ENCODE measurements around the gene TTC7B.
"Not testable (repeated sequence)": the region's sequence is repeated elsewhere in the genome, so short reads cannot be mapped to it uniquely, and the experiment has no call there.

The TTC7B gene

DNA sequence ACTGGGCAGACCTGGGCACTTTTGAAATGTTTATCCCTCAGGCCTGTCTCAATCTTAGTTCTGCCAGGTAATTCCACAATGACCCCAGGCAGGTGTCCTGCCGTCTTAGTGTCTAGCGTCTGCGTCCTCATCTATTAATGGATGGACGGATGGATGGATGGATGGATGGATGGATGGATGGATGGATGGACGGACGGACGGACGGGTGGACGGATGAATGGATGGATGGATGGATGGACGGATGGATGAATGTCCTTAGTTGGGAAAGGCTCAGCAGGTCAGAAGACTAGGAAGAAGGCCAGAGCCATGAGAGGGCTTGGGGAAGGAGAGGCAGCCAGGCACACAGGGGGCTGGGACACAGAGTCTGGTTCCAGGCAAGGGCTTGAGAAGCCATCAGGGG is 278.1 kb downstream of the TTC7B start:
- DNase-seq, result no peak

DNA sequence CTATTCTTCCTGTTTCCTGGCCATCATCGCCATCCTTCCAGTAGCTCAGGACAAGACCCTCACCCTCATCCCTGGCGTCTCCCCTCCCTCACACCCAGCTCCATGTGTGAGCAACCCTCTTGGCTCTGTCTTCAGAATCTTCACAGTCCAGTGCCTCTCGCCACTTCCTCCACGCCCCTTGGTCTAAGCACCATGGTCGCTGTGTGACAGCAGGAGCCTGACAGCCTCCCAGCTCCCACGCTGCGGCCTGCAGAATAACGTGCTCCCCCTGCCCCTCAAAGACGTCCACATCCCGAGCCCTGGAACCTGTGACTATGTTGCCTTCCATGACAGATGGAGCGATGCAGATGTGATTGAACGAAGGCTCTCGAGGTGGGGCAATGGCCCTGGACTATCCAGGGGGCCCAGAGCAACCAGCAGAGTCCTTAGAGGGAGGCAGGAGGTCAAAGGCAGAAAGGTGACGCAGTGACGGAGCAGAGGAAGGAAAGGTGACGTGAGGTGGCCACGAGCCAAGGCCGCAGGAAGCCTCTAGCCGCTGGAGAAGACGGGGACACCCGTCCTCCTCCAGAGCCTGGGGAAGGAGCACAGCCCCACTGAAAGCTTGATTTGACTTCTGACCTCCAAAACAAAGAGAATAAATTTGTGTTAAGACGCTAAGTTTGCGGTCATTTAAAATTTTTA is 279.6 kb downstream of the TTC7B start:
- DNase-seq, result peak in 1 of 3 experiments; percentile 31

DNA sequence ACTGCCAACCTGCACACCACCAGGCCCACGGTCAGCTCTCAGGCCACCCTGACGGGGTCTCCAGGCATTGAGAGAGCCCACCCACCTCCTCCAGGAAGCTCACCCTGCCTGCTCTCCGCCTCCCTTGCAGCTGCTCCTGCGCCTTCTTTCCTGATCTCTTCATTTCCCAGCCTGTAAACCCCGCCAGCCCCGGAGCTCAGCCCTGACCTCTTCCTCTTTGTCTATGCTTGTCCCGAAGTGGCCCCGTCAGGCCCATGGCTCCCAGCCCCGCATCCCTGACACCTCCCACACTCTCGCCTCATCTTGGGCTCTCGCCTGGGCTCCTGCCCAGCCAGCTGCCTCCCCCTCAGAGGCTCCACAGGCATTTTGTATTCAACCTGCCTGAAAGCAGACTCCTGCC is 280.1 kb downstream of the TTC7B start:
- no peak for DNase-seq

DNA sequence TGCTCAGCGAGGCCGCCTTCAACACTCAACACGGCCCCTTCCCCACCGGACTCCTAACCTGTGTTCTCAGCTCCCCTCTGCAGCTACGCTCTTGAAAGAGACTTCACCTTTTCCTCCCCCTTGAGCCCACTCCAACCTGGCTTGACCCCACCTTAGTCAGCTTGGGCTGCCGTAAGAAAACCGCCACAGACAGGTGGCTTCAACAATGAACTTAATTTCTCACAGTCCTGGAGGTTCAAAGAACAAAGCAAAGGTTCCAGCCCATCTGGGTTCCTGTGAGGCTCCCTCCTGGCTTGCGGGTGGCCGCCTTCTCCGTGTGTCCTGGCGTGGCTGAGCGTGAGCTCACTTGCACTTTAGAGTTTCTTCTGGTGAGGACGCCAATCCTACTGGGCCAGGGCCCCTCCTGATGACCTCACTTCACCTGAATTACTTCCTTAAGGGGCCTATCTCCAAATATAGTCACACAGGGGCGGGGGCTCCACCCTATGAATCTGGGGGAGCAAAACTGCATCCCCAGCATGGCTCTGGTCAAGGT is 280.6 kb downstream of the TTC7B start:
- peak in 1 of 3 experiments; percentile 16 for DNase-seq

DNA sequence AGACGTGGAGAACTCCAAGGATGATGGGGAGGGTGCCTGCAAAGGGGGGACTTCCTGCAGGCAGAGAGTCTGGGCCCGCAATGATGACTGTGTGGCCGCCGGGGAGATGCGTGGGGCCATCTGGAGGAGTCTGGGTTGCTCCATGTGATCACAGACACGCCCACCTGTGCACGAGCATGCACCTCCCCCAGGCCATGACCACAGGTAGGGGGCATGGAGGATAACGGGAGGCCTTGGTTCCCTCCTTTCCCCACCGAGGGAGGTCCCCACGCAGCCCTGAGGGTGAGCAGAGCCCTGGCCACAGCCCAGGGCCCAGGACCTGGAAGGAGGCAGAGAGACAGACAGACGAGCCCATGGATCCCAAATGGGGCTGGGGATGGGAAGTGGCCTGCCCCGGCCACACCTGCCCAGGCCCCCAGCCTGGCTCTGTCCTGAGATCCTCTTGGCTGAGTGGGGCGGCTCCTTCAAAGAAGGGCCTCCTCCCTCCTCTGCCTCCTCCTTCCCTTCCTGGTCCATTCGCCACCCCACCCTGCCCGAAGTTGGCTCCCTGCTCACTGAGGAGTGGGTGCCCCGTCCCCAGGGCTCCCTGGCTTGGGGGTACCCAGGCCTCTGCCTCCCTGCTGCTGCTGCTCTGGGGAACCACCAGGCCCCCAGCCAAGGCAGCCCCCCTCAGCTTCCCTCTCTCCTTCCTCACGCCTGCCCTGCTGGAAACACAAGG is 281.2 kb downstream of the TTC7B start:
- DNase-seq, result no peak

DNA sequence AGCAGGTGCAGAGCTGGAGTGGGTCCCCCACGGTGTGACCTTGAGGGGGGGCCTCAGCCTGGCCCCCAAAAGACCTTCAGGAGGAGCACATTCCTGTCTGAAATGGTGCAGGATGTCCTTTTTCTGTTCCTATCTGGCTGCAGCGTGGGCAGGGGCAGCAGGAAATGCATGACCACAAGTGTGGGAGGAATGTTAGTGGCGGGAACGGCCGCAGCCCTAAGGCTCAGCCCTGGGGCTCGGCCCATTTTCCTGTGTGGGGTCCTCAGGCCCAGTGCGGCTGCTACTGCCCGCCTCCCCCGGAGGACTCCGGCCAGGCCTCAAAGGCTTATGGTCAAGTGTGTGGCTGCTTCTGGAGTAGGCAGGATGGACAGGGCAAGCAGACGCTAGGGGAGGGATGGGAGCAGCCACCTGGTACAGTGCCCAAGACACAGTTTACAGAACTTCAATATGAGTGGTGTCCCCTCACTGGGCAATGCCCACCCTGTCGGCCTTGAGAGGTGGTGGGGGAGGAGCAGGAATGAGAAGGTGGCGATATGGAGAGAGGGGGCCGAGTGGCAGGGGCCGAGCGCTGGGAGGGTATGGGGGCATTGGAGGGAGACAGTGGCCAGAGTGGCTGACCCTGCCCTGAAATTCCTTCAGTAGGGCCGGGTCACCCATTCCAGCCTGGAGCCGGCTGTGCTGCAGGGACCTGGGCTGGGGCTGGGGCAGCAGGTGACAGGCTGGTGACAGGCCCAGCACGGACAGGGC is 282.0 kb downstream of the TTC7B start:
- no peak for DNase-seq

GRCh38 chr14:90533591-90534021 is 282.6 kb downstream of the TTC7B start:
- DNase-seq, result no peak

GRCh38 chr14:90532826-90533525 is 283.3 kb downstream of the TTC7B start:
- no peak for DNase-seq

GRCh38 chr14:90531497-90531896 is 284.7 kb downstream of the TTC7B start:
- DNase-seq, result no peak

GRCh38 chr14:90530523-90530922 is 285.7 kb downstream of the TTC7B start:
- DNase-seq, result no peak

- no peak for DNase-seq
These were observed 288.3 kb downstream of the TTC7B start for GRCh38 chr14:90527978-90528377.

DNA sequence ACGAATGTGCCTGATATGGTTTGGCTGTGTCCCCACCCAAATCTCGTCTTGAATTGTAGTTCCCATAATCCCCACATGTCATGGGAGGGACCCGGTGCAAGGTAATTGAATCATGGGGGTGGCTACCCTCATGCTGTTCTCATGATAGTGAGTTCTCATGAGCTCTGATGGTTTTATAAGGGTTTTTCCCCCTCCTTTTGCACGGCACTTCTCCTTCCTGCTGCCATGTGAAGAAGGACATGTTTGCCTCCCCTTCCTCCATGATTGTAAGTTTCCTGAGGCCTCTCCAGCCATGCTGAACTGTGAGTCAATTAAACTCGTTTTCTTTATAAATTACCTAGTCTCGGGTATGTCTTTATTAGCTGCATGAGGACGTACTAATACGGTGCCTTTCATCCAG is 289.7 kb downstream of the TTC7B start:
- DNase-seq, result not testable (repeated sequence)

- DNase-seq, result not testable (repeated sequence)
These were observed 290.7 kb downstream of the TTC7B start for GRCh38 chr14:90525353-90526028.

DNA sequence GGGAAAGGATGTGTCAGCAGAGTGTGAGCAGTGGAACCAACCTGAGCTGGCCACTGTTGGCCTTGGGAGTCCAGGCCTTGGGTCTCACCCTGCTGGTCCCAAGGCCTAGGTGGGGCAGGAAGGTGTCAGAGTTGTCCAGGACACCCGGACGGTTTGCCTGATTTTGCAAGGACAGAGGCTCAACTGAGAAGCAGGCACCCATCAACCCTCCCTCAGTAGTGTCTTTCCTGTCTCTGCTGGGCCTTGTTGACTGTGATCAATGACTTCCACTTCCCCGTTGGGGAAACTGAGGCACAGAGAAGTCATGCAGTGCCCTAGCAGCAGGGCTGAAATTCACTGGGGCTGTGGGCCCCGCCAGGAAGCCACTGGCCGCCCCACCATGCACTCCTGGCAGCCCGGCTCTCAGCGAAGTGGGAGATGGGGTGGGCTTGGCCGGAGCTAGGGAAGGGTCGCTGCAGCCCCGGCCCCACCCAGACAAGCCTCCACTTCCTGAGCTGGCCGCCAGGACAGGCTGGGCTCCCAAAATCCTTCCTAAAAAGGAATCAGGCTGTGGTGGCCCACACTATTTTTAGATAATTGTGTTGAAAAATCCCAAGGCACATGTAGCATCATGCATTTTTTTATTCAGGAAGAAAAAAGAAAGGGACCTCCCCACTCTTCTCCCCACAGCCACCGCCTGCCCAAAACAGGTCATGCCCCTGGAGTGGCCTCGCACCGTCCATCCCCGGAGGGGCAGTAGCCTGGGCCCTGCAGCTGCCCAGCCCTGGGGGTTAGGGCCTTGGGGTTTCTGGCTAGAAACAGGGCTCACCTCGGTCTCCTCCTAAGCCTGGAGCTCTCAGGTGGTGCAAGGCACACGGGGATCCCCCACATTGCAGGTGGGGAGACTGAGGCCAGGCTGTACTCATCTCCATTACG is 292.0 kb downstream of the TTC7B start:
- DNase-seq, result no peak

DNA sequence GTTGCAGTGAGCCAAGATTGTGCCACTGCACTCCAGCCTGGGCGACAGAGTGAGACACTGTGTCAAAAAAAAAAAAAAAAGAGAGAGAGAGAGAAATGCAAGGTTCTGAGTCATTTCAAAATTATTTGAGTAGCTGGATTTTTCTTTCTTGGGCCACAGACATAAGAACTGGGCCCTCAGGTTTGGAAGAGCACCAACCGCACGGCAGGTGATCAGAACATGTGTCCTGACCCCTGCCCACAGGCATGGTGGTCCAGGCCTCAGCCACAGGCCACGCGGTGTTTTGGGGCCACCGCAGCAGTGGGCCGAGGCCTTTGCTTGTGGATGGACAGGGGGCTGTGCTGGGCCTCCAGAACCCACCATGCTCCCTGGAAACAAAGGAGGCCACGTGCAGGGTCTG is 292.7 kb downstream of the TTC7B start:
- DNase-seq, result no peak

- peak; percentile 99 for DNase-seq
These were observed 293.5 kb downstream of the TTC7B start for GRCh38 chr14:90522571-90523191.

GRCh38 chr14:90521930-90522483 is 294.2 kb downstream of the TTC7B start:
- DNase-seq, result peak in 1 of 3 experiments; percentile 46

DNA sequence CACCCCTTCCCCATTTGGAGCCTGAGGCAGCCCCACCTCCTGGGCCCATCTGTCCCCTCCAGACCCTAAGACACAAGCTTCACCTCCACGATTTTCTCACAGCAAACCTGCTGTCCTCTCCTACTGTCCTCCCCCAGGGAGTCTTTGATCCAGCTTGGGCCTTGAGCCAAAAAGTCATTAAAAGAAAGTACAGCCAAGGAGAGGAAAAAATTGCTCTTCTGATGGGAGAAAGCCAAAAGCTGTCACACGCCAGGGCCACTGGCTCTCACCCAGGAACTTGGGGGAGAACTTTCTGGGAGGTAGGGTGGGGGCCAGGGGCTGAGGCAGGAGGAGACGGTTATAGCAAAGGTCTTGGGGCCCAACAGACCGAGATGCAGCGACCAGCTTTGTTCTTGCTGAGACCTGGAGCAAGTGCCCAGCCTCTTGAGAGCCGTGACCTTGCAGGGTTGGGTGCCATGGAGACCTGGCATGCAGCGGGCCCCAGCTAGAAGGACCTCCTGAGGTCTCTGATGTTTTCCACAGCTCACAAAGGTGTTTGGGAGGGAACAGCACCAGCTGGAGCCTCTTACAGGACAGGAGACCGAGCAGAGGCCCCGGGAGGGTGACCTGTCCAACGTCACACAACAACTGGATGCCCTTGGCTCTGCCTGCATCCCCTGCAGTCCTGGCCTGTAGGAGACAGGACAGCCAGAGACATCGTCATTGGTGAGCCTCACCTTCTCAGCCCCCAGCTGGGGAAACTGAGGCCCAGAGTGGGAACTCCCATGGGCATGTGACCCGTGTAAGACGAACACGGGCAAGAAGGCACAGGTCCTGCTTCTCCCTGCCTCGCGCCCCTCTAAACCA is 294.9 kb downstream of the TTC7B start:
- peak; percentile 40 to 81 (median 70) for DNase-seq

DNA sequence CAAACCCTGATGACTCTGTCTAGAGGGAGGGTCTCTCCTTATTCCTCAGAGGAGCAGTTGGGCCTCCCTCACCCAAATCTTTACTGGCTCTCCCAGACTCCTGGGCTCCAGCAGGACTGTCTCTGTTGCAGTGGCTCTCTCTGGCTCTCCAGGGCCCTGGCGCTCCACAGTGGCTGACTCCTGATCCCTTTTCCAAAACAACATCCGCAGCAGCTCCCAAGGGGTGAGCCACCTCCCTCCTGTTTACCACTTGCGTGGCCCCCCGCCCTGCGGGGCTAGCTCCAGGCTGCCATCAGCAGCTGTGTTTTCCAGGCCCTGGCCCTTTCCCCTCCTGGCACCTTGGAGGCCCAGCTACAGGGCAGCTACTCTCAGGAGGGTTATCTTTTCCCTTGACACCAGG is 295.9 kb downstream of the TTC7B start:
- DNase-seq, result no peak
